ENCODE data around the gene NNT. TPM values are rescaled to one million over a fixed set of nuclear protein-coding genes. Genes with fewer than 3 reads are reported as not detected.
"Not testable (repeated sequence)": the region's sequence is repeated elsewhere in the genome, so short reads cannot be mapped to it uniquely, and the experiment has no call there.

The NNT gene
- total RNA-seq = 170 and 190 TPM in 2 replicates
- 52.9 TPM for polyA plus RNA-seq (2012)

GRCh38 chr5:43602461-43603343 is at the start of gene NNT:
Gene NNT, plus strand, starts transcription at chr5:43603180. Its CDS starts 6,016 bp downstream, at chr5:43609196.
- peak; percentile 70 for DNase-seq (ENCODE audit: low read depth)

GRCh38 chr5:43553381-43553780 is 49.6 kb upstream of the NNT start:
- no peak for DNase-seq (ENCODE audit: low read depth)

- DNase-seq (ENCODE audit: low read depth) = no peak
Measured at GRCh38 chr5:43554497-43554896, 48.5 kb upstream of the NNT start.

- DNase-seq (ENCODE audit: low read depth) = peak; percentile 63
Measured at GRCh38 chr5:43555895-43556606, 46.9 kb upstream of the NNT start.

- not testable (repeated sequence) for DNase-seq (ENCODE audit: low read depth)
Measured at GRCh38 chr5:43556607-43556856, 46.4 kb upstream of the NNT start.

GRCh38 chr5:43556857-43557542 is 46.0 kb upstream of the NNT start, which contains the start of gene PAIP1:
Gene PAIP1, minus strand, starts transcription at chr5:43557077. Its CDS starts 231 bp downstream, at chr5:43556846.
- DNase-seq (ENCODE audit: low read depth) = peak; percentile 88

GRCh38 chr5:43560128-43560527 is 42.9 kb upstream of the NNT start:
- DNase-seq (ENCODE audit: low read depth) = peak; percentile 35

- peak; percentile 38 for DNase-seq (ENCODE audit: low read depth)
Measured at GRCh38 chr5:43561356-43561755, 41.6 kb upstream of the NNT start.

- DNase-seq (ENCODE audit: low read depth) = no peak
Measured at GRCh38 chr5:43563321-43563720, 39.7 kb upstream of the NNT start.

- no peak for DNase-seq (ENCODE audit: low read depth)
Measured at GRCh38 chr5:43564289-43564850, 38.6 kb upstream of the NNT start.

GRCh38 chr5:43565043-43565442 is 37.9 kb upstream of the NNT start:
- DNase-seq (ENCODE audit: low read depth) = no peak

GRCh38 chr5:43567967-43568366 is 35.0 kb upstream of the NNT start:
- no peak for DNase-seq (ENCODE audit: low read depth)

GRCh38 chr5:43569236-43569746 is 33.7 kb upstream of the NNT start:
- DNase-seq (ENCODE audit: low read depth) = no peak

GRCh38 chr5:43570450-43571158 is 32.4 kb upstream of the NNT start:
- no peak for DNase-seq (ENCODE audit: low read depth)

GRCh38 chr5:43571237-43571636 is 31.7 kb upstream of the NNT start:
- DNase-seq (ENCODE audit: low read depth) = no peak

- peak; percentile 36 for DNase-seq (ENCODE audit: low read depth)
Measured at GRCh38 chr5:43572357-43572756, 30.6 kb upstream of the NNT start.

GRCh38 chr5:43573058-43573457 is 29.9 kb upstream of the NNT start:
- DNase-seq (ENCODE audit: low read depth) = peak; percentile 22

- not testable (repeated sequence) for DNase-seq (ENCODE audit: low read depth)
Measured at GRCh38 chr5:43580402-43581210, 22.4 kb upstream of the NNT start.

- no peak for DNase-seq (ENCODE audit: low read depth)
Measured at GRCh38 chr5:43581398-43581797, 21.6 kb upstream of the NNT start.
